Measurements from ENCODE around the gene ARL6IP4. TPM values are rescaled to one million over a fixed set of nuclear protein-coding genes. Genes with fewer than 3 reads are reported as not detected.
A peak's percentile ranks its signal among the peaks of the same experiment; 100 is the strongest.

Gene ARL6IP4
- total and polyA plus RNA-seq, 2 of the 4 experiments (the other 2 are of a cell fraction): 161 to 254 TPM

DNA sequence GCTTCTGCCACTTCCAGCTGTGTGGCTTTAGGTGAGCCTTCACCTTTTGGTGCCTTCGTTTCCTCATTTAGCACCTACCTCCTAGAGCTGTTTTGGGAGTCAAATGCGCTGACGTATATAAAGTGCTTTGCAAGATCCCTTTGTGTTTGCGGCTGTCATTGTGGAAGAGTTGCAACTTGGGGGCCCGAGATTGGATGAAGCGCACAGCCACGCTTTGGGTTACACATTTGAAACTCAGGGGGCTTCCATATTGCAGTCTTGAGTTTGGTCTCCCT, 636 bp upstream of the ARL6IP4 start:
- Histone ChIP-seq H3K9ac (ENCODE audit: low read depth, low read length) (peak overlapping the region; percentile 82), H3K4me1 (ENCODE audit: control insufficient read depth, insufficient read depth, low read length) (peaks cover 31% of the 10 kb centered on the region), H2BK5ac (ENCODE audit: low read depth, low read length, poor library complexity, severe bottlenecking) (peak overlapping the region; percentile 86), H3K56ac (ENCODE audit: extremely low read depth, insufficient read depth, low read length) (peak overlapping the region; percentile 86), H3K14ac (replicated peaks; ENCODE audit: low read depth, low read length) (peak overlapping the region; percentile 73), H3K4me3 (ENCODE audit: insufficient read depth, low read depth, low read length) (peak overlapping the region; percentile 85), H3K4ac (ENCODE audit: low read depth, low read length) (peak overlapping the region; percentile 69), H3K18ac (ENCODE audit: low read depth, low read length) (peak overlapping the region; percentile 10; the same call in 1 of the 2 replicates), H2BK20ac (ENCODE audit: low read depth, low read length) (no peak overlapping the region), H2AK5ac (ENCODE audit: low read depth, low read length) (peak overlapping the region; percentile 95), H4K20me1 (ENCODE audit: insufficient read depth, low read length) (peaks cover 15% of the 10 kb centered on the region), H3K36me3 (ENCODE audit: control insufficient read depth, insufficient read depth, low read length) (peaks cover 19% of the 10 kb centered on the region), H3K23ac (ENCODE audit: low read depth, low read length) (peak overlapping the region; percentile 75), H4K5ac (ENCODE audit: low read depth, low read length) (peak overlapping the region; percentile 87), H4K8ac (ENCODE audit: low read depth in 2 of 2, low read length in 2 of 2) (peak overlapping the region; percentile 97 to 98), H2AFZ (replicated peaks; ENCODE audit: low read length, poor library complexity) (peak overlapping the region; percentile 99), H2BK15ac (ENCODE audit: low read depth, low read length) (peak overlapping the region; percentile 62; the same call in 1 of the 3 replicates), H2BK120ac (ENCODE audit: low read depth, low read length) (peak overlapping the region; percentile 38), H4K91ac (ENCODE audit: insufficient read depth, low read depth, low read length) (peak overlapping the region; percentile 67), H3K27me3 (ENCODE audit: control insufficient read depth, insufficient read depth, low read length) (no peaks in the 10 kb centered on the region), H2AK9ac (replicated peaks; ENCODE audit: low read depth, low read length, poor library complexity) (peak overlapping the region; percentile 99), H3K4me2 (ENCODE audit: low read depth, low read length) (peak overlapping the region; percentile 90), H3K9me1 (ENCODE audit: insufficient read depth, low read length) (peaks cover 18% of the 10 kb centered on the region; the same call in 1 of the 2 replicates), H3K79me1 (ENCODE audit: low read depth in 1 of 2, low read length in 2 of 2) (peaks cover 23 to 80% of the 10 kb centered on the region in 2 experiments), H3K27ac (ENCODE audit: insufficient read depth, low read length) (peak overlapping the region; percentile 89), H3K9me3 (ENCODE audit: control insufficient read depth, insufficient read depth, low read length) (no peaks in the 10 kb centered on the region)
- DNase-seq (no peak), ATAC-seq (ENCODE audit: low read depth) (no peak)
- intact Hi-C loops (cut with micrococcal nuclease) (loop anchor here (1.0 to 10.0 kb wide), 3 partner anchors 63 to 405 kb away; partner anchors contain the start of gene KMT5A), dilution Hi-C loops (cut with HindIII; ENCODE audit: low sequenced_read_pairs, unreplicated experiment) (loop anchor here (25.0 kb wide), 1 partner anchor 257 kb away; the partner anchor contains the start of genes MPHOSPH9 and MTRFR), in situ Hi-C loops (cut with MboI; ENCODE audit: low sequenced_read_pairs) (loop anchor here (10.0 kb wide), 1 partner anchor 165 kb away; no protein-coding TSS in a partner anchor)
- no TSS peak for BruUV-seq (replicated peaks)
- TF ChIP-seq RAD21 (IDR thresholded peaks at IDR 0.05; ENCODE audit: low read length): no peak
- TF ChIP-seq NFE2L2 (IDR thresholded peaks at IDR 0.05; ENCODE audit: low read depth, low read length): no peak
- TF ChIP-seq RCOR1 (IDR thresholded peaks at IDR 0.05; ENCODE audit: insufficient replicate concordance, low read length): no peak
- no peak for TF ChIP-seq ELK1 (IDR thresholded peaks at IDR 0.05; ENCODE audit: borderline replicate concordance, low read depth, low read length)
- TF ChIP-seq CHD1 (IDR thresholded peaks at IDR 0.05; ENCODE audit: low read depth, low read length): no peak
- TF ChIP-seq SMC3 (IDR thresholded peaks at IDR 0.05; ENCODE audit: low read depth, low read length): no peak
- TF ChIP-seq MAZ (IDR thresholded peaks at IDR 0.05; ENCODE audit: borderline replicate concordance, low read depth, low read length): no peak
- TF ChIP-seq POLR2A (IDR thresholded peaks at IDR 0.05; ENCODE audit: low read depth, low read length): no peak
- no peak for TF ChIP-seq FOS (IDR thresholded peaks at IDR 0.05; ENCODE audit: low read depth, low read length)
- TF ChIP-seq, protein P1, sequence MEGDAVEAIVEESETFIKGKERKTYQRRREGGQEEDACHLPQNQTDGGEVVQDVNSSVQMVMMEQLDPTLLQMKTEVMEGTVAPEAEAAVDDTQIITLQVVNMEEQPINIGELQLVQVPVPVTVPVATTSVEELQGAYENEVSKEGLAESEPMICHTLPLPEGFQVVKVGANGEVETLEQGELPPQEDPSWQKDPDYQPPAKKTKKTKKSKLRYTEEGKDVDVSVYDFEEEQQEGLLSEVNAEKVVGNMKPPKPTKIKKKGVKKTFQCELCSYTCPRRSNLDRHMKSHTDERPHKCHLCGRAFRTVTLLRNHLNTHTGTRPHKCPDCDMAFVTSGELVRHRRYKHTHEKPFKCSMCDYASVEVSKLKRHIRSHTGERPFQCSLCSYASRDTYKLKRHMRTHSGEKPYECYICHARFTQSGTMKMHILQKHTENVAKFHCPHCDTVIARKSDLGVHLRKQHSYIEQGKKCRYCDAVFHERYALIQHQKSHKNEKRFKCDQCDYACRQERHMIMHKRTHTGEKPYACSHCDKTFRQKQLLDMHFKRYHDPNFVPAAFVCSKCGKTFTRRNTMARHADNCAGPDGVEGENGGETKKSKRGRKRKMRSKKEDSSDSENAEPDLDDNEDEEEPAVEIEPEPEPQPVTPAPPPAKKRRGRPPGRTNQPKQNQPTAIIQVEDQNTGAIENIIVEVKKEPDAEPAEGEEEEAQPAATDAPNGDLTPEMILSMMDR (conservative IDR thresholded peaks at IDR 0.05; ENCODE audit: low read depth, low read length): no peak
- TF ChIP-seq MAFK (IDR thresholded peaks at IDR 0.05; ENCODE audit: low read depth, low read length): no peak
- no peak for TF ChIP-seq RFX5 (IDR thresholded peaks at IDR 0.05; ENCODE audit: low read depth, low read length)
- TF ChIP-seq USF2 (IDR thresholded peaks at IDR 0.05; ENCODE audit: low read depth, low read length): no peak
- TF ChIP-seq CEBPB (IDR thresholded peaks at IDR 0.05; ENCODE audit: low read depth, low read length): no peak
- TF ChIP-seq MXI1 (IDR thresholded peaks at IDR 0.05; ENCODE audit: borderline replicate concordance, low read depth, low read length): no peak
- TF ChIP-seq BHLHE40 (IDR thresholded peaks at IDR 0.05; ENCODE audit: low read depth, low read length): no peak
- ChIA-PET POLR2A (ENCODE audit: unreplicated experiment) (no interaction called here), CTCF (no interaction called here)
- WGBS, 2 experiments (ENCODE audit: extremely low coverage in 2 of 2, insufficient read length in 1 of 2): no CpG with 5 or more reads among the region's 7 CpGs

Data from IMR-90 (cell line).